ENCODE data around the gene MYL12B. TPM values are rescaled to one million over a fixed set of nuclear protein-coding genes. Genes with fewer than 3 reads are reported as not detected.
A peak's percentile ranks its signal among the peaks of the same experiment; 100 is the strongest.
"Not testable (repeated sequence)": the region's sequence is repeated elsewhere in the genome, so short reads cannot be mapped to it uniquely, and the experiment has no call there.

The MYL12B gene
- total RNA-seq, 1 donor from 2014 or later: 185 TPM

GRCh38 chr18:3269914-3270299, 8.0 kb downstream of the MYL12B start:
- H3K9me3 Mint-ChIP-seq: no peaks in the 10 kb centered on the region
- ATAC-seq (ENCODE audit: low read depth) (no peak), DNase-seq (no peak)
- no peak overlapping the region for H3K27ac Mint-ChIP-seq
- TF ChIP-seq CTCF (IDR thresholded peaks at IDR 0.05): no peak
- H3K4me1 Mint-ChIP-seq: peaks cover 64% of the 10 kb centered on the region
- CTCF ChIA-PET: no interaction called here
- no peak overlapping the region for H3K4me3 Mint-ChIP-seq
- H3K27me3 Mint-ChIP-seq: no peaks in the 10 kb centered on the region
- intact Hi-C loops (cut with micrococcal nuclease): no loop called here
- H3K36me3 Mint-ChIP-seq (ENCODE audit: low read depth): peaks cover 31% of the 10 kb centered on the region
- POLR2A ChIA-PET: interaction anchor here (1.0 kb wide), 1 partner anchor 9 kb away, joined by 4 read pairs; the partner anchor contains the start of gene MYL12B

GRCh38 chr18:3273042-3273441, 11.1 kb downstream of the MYL12B start:
- intact Hi-C loops (cut with micrococcal nuclease): no loop called here
- H3K4me3 Mint-ChIP-seq: no peak overlapping the region
- POLR2A ChIA-PET: interaction anchor here (1.6 kb wide), 1 partner anchor 12 kb away, joined by 5 read pairs; no protein-coding TSS in a partner anchor
- TF ChIP-seq CTCF (IDR thresholded peaks at IDR 0.05): no peak
- H3K27ac Mint-ChIP-seq: no peak overlapping the region
- ATAC-seq (ENCODE audit: low read depth) (no peak), DNase-seq (no peak)
- no peaks in the 10 kb centered on the region for H3K27me3 Mint-ChIP-seq
- H3K36me3 Mint-ChIP-seq (ENCODE audit: low read depth): peaks cover 47% of the 10 kb centered on the region
- CTCF ChIA-PET: no interaction called here
- peaks cover 46% of the 10 kb centered on the region for H3K4me1 Mint-ChIP-seq
- no peaks in the 10 kb centered on the region for H3K9me3 Mint-ChIP-seq

- ATAC-seq (ENCODE audit: low read depth); H3K9me3 Mint-ChIP-seq; DNase-seq; H3K4me3 Mint-ChIP-seq; H3K27me3 Mint-ChIP-seq; intact Hi-C loops (cut with micrococcal nuclease): not testable (repeated sequence)
- ChIA-PET POLR2A (interaction anchor here (0.5 to 3.8 kb wide), 7 partner anchors 14 to 331 kb away, joined by 3 to 52 read pairs (median 7); partner anchors contain the start of genes MYL12A, MYL12B and TGIF1), CTCF (interaction anchor here (1.1 to 12.2 kb wide), 3 partner anchors 292 to 387 kb away, joined by 3 to 239 read pairs (median 4); no protein-coding TSS in a partner anchor)
- Mint-ChIP-seq H3K36me3 (ENCODE audit: low read depth) (peaks cover 51% of the 10 kb centered on the region), H3K4me1 (peaks cover 38% of the 10 kb centered on the region), H3K27ac (peak overlapping the region; percentile 73)
Measured at GRCh38 chr18:3277643-3278213, 15.8 kb downstream of the MYL12B start.

GRCh38 chr18:3279201-3280185, 17.6 kb downstream of the MYL12B start:
- ATAC-seq (ENCODE audit: low read depth): peak; percentile 86
- Mint-ChIP-seq H3K4me1 (peaks cover 38% of the 10 kb centered on the region), H3K27ac (peak overlapping the region; percentile 84), H3K27me3 (no peaks in the 10 kb centered on the region), H3K36me3 (ENCODE audit: low read depth) (peaks cover 33% of the 10 kb centered on the region), H3K9me3 (no peaks in the 10 kb centered on the region), H3K4me3 (peak overlapping the region; percentile 56)
- CTCF ChIA-PET: interaction anchor here (0.6 to 12.2 kb wide), 12 partner anchors 18 to 716 kb away, joined by 3 to 239 read pairs (median 6); partner anchors contain the start of gene MYL12A
- intact Hi-C loops (cut with micrococcal nuclease): loop anchor here (1.0 to 2.0 kb wide), 7 partner anchors 18 to 585 kb away; partner anchors contain the start of gene MYL12A
- no peak for TF ChIP-seq CTCF (IDR thresholded peaks at IDR 0.05)
- peak; percentile 23 for DNase-seq
- POLR2A ChIA-PET: interaction anchor here (0.6 to 3.8 kb wide), 20 partner anchors 10 to 392 kb away, joined by 3 to 52 read pairs (median 8); partner anchors contain the start of genes MYL12A and MYL12B
